ENCODE data around the gene UBQLN4. TPM values are rescaled to one million over a fixed set of nuclear protein-coding genes. Genes with fewer than 3 reads are reported as not detected.

Gene UBQLN4
- polyA plus RNA-seq, 1 of the 3 experiments (the other 2 are of a cell fraction) = 37.0 TPM

- POLR2A ChIA-PET = no interaction called here
- Histone ChIP-seq H3K9me3 (no peaks in the 10 kb centered on the region), H3K4me3 (ENCODE audit: low read depth in 2 of 2, low read length in 1 of 2) (no peak overlapping the region), H3K79me2 (ENCODE audit: insufficient read depth) (no peaks in the 10 kb centered on the region), H3K36me3 (replicated peaks in 1 of 2; ENCODE audit: control insufficient read depth in 1 of 2, insufficient read depth in 2 of 2, low read length in 1 of 2) (no peaks in the 10 kb centered on the region), H4K20me1 (ENCODE audit: insufficient read depth) (no peaks in the 10 kb centered on the region), H3K4me1 (ENCODE audit: control insufficient read depth in 1 of 2, insufficient read depth in 2 of 2, low read depth in 1 of 2, low read length in 1 of 2) (peaks cover 1 to 8% of the 10 kb centered on the region in 2 experiments; a peak in 2 of 4 replicates), H3K27me3 (ENCODE audit: insufficient read depth) (no peaks in the 10 kb centered on the region), H3K9me2 (no peaks in the 10 kb centered on the region), H2AFZ (ENCODE audit: low read depth) (no peak overlapping the region), H3F3A (replicated peaks; ENCODE audit: insufficient read depth) (peaks cover 13% of the 10 kb centered on the region), H3K9ac (no peak overlapping the region), H3K4me2 (no peak overlapping the region), H3K27ac (ENCODE audit: low read depth in 2 of 2, low read length in 1 of 2) (no peak overlapping the region)
- 100% methylated on average over 2 of the region's 2 CpGs for WGBS (ENCODE audit: low lambda C conversion rate)
- DNase-seq = no peak
- CTCF ChIA-PET = interaction anchor here (1.0 to 5.0 kb wide), 6 partner anchors 11 to 126 kb away, joined by 3 to 45 read pairs (median 7); no protein-coding TSS in a partner anchor
- TF ChIP-seq TAF1 (IDR thresholded peaks at IDR 0.05; ENCODE audit: borderline replicate concordance, low read depth, low read length) (no peak), FOSL2 (IDR thresholded peaks at IDR 0.05; ENCODE audit: borderline replicate concordance, low read depth) (no peak), CTCF (IDR thresholded peaks at IDR 0.05) (no peak), FOXM1 (IDR thresholded peaks at IDR 0.05; ENCODE audit: low read depth) (no peak), JUND (IDR thresholded peaks at IDR 0.05) (no peak), CHD2 (IDR thresholded peaks at IDR 0.05; ENCODE audit: low read length, partially characterized antibody) (no peak), POLR2AphosphoS5 (IDR thresholded peaks at IDR 0.05; ENCODE audit: low read depth, low read length) (no peak), FOXJ3 (CRISPR knock-in tag; IDR thresholded peaks at IDR 0.05) (no peak), RAD21 (IDR thresholded peaks at IDR 0.05; ENCODE audit: low read length) (no peak), GATA2 (CRISPR knock-in tag; IDR thresholded peaks at IDR 0.05) (no peak), RXRA (IDR thresholded peaks at IDR 0.05; ENCODE audit: borderline replicate concordance, low read depth) (no peak), RCOR1 (IDR thresholded peaks at IDR 0.05; ENCODE audit: low read length) (no peak), MEF2A (IDR thresholded peaks at IDR 0.05; ENCODE audit: borderline replicate concordance, low read depth) (no peak), SMC3 (IDR thresholded peaks at IDR 0.05; ENCODE audit: low read depth, low read length) (no peak), TCF12 (IDR thresholded peaks at IDR 0.05) (no peak), EP300 (IDR thresholded peaks at IDR 0.05; ENCODE audit: borderline replicate concordance in 1 of 2, low read depth in 1 of 2, low read length in 1 of 2) (no peak)
- TF ChIP-seq, protein P1, sequence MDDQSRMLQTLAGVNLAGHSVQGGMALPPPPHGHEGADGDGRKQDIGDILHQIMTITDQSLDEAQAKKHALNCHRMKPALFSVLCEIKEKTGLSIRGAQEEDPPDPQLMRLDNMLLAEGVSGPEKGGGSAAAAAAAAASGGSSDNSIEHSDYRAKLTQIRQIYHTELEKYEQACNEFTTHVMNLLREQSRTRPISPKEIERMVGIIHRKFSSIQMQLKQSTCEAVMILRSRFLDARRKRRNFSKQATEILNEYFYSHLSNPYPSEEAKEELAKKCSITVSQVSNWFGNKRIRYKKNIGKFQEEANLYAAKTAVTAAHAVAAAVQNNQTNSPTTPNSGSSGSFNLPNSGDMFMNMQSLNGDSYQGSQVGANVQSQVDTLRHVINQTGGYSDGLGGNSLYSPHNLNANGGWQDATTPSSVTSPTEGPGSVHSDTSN (IDR thresholded peaks at IDR 0.05) = no peak
- TF ChIP-seq, protein P2, sequence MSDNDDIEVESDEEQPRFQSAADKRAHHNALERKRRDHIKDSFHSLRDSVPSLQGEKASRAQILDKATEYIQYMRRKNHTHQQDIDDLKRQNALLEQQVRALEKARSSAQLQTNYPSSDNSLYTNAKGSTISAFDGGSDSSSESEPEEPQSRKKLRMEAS (IDR thresholded peaks at IDR 0.05; ENCODE audit: low read depth) = no peak
These were observed 11.0 kb upstream of the UBQLN4 start for GRCh38 chr1:156064615-156065014.
